ENCODE results near the gene BCAR3.
"Not testable (repeated sequence)": the region's sequence is repeated elsewhere in the genome, so short reads cannot be mapped to it uniquely, and the experiment has no call there.

Gene BCAR3

GRCh38 chr1:93576746-93577145, 104.9 kb downstream of the BCAR3 start:
- no peak for DNase-seq (ENCODE audit: low read depth)

DNA sequence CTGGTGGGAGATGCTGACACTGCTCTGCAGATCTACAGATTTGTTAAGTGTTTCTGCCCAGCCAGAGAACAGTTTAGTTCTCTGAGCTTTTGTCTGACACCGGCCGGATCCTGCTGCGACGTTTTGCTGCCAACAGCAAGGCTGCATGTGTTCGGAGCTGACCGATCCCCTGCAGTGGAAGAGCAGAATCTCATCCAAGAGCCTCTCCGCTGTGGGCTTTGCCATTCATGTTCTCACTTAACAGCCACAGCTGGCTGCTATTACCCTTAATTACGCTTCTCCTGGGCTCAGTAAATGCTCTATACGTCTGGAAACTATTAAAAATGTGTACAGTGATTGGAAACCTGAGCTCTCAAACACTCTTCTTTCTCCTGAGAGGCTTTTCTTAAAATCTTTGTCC, 105.3 kb downstream of the BCAR3 start:
- DNase-seq (ENCODE audit: low read depth): no peak

DNA sequence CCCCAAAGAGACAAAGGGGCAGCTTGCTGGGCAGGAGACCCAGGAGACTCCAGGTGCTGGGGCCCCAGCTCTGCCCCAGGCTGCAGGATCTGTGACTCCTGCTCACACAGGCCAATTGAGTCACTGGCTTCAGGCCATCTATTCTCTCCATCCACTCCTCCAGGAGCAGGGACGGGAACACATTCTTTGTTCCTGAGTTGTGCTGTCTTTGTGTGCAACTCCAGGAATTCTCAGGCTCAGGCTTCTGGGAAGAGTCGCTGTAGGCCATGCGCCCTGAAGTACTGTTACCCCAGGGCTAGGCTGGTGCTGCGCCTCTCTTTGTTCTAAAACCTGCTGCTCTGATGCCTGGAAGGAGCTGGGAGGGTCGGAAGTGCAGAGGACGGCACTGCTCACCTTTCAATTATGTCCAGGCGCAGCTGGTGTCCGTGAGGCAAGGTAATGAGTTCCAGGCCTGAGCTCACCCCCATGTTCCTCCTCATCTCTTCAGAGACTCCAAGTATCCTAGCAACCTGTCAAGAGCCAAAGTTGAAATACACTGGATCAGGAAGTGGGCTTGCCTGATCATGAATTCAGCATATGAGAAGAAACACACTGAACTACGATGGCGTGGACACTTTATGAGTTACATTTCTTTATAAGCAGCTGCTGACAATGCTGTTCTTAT, 105.9 kb downstream of the BCAR3 start:
- no peak for DNase-seq (ENCODE audit: low read depth)

- no peak for DNase-seq (ENCODE audit: low read depth)
These were observed 106.6 kb downstream of the BCAR3 start for GRCh38 chr1:93574991-93575390.

DNA sequence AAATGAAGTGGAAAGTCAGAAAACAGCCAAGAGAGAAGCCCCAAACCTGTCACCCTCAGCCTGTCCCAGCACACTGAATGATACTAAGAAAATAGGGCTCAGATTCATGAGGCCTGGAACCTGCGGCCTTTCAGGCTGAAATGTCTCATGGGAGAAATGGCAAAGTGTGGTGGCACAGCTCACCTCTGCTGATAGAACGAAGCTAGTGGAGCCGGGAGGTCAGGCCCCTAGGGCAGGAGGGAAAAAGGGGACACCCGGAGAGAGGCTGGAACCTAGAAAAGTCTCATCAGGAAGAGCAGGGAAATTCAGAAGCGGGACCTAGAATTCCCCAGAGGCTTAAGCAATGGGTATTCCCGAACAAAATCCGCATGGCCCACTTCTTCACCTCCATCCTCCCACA, 107.1 kb downstream of the BCAR3 start:
- DNase-seq (ENCODE audit: low read depth): no peak

DNA sequence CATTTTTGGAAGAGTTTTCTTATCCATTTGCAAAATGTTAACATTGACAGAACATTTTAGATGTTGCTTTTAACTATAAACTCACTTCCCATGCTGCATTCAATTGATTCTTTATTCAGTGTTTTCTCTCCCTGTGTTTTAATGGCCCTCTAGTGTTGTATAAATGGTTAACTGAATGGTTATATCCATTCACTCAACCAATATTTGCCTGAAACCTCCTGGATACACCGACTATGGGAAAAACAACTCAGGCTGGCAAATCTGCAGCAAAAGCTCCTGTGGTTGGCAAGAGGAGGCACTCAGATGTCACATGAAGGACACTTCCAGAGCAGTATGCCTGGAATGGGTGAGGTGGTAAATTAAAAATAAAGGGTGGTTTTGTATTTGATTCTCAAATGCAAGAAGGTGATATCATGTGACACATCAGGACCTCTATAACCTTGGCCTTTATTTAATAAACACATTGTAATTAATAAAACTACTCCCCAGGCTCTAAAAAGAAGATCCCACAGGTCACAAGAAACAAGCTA, 107.6 kb downstream of the BCAR3 start:
- no peak for DNase-seq (ENCODE audit: low read depth)

- DNase-seq (ENCODE audit: low read depth): no peak
These were observed 109.9 kb downstream of the BCAR3 start for GRCh38 chr1:93571623-93572310.

GRCh38 chr1:93569489-93569888, 112.1 kb downstream of the BCAR3 start:
- DNase-seq (ENCODE audit: low read depth): no peak

DNA sequence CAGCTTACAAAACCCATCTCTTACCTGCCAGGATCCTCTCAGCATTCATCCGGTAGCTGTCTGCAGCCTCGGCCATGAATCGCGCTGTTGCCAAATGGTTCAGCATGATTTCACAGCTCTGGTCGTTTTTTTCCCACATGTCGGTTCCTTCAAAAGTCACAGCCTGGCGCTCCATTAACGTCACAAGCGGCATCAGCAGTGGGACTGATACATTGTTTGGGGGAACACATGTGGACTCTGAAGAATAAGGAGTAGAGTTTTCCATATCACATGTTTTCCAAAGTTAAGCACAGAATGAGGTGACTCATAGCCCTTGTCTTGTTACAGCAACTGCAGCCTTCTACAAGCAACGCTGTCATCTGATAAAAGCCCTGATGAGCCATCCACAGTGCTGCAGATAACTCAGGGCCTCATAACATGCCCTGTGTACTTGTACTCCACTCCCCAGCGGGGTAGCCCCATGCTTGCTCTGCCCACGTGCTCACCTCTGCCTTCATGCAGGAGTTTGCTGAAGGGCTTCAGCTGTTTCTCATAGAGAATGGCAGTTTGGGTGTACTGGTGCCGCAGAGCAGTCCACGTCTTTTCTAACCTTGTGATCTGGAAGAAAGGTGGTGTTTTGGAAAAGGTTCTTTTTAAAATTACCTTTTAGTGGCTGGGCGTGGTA, 114.2 kb downstream of the BCAR3 start:
- peak; percentile 74 for DNase-seq (ENCODE audit: low read depth)

DNA sequence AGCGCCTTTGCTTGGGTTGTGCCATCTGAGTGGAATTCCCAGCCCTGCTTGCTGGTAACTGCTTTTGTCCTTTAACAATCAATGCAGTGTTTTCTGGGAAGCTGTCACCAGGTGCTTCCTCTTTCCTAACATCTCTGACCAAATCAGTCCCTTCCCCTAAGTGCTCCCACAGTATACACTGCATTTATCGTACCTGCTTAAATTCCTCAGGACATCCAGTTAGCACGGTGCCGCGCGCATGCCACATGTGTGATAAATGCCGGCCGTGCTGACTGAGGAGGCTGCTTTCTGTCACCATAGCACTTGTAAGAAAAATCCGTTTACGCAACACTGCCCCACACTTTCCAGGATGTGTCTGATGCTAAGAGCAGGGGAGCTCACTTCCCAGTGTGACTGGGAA, 115.4 kb downstream of the BCAR3 start:
- no peak for DNase-seq (ENCODE audit: low read depth)

- DNase-seq (ENCODE audit: low read depth): peak; percentile 61
These were observed 116.0 kb downstream of the BCAR3 start for GRCh38 chr1:93565496-93566206.

DNA sequence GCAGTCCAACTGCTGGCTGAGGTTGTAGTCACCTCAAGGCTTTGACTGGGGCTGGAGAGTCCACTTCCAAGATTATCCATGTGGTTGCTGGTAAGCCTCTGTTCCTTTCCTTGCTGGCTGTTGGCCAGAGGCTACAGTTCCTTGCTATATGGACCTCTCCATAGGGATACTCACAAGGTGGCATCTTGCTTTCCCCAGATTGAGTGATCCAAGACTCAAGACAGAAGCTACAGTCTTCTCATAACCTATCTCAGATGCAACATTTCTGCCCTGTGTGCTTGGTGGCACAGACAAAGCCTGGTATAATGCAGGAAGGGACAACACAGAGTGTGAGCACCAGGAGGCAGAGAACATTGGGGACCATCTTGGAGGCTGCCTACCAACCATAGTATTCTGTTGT, 121.9 kb downstream of the BCAR3 start:
- DNase-seq (ENCODE audit: low read depth): no peak

- DNase-seq (ENCODE audit: low read depth): no peak
These were observed 122.6 kb downstream of the BCAR3 start for GRCh38 chr1:93559045-93559444.

DNA sequence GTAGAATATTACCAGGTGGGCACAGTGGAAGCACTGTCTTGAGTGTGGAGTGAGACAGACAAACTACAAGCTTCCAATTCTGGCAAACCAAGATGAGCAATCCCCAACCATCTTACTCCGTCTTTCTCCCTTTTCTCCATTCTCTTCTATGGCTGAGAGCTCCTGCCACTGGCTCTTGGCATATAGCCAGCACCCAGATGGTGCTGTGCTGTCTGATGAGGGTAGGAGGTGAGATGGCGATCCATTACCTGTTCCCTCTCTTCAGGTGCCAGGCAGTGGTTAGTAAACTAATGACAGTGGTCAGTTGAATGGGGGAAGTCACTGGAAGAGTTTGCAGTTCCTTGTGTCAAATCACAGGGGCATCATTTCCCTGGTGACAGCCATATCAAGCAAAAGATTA, 125.3 kb downstream of the BCAR3 start:
- no peak for DNase-seq (ENCODE audit: low read depth)

- DNase-seq (ENCODE audit: low read depth): no peak
These were observed 126.5 kb downstream of the BCAR3 start for GRCh38 chr1:93554883-93555872.

GRCh38 chr1:93553886-93554490, 127.6 kb downstream of the BCAR3 start:
- not testable (repeated sequence) for DNase-seq (ENCODE audit: low read depth)

- no peak for DNase-seq (ENCODE audit: low read depth)
These were observed 128.7 kb downstream of the BCAR3 start for GRCh38 chr1:93552741-93553455.

DNA sequence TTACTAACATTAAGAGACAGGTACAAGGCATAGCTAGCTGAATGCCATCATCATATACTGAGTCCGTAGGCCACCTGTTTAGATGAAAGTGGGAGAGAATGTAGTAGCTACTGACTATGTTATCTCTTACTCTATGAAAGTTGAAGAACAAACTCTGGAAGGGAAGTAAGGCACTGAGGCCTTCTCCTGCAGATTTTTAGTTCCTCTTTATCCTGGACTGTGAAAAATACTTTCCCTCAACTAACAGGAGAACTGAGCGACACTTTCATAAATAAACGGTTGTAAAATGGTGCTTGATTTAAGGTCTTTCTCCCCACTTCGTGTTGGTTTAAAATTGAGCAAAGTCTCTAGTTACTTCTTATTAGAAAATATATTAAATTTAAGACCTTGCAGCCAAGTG, 131.8 kb downstream of the BCAR3 start:
- no peak for DNase-seq (ENCODE audit: low read depth)

DNA sequence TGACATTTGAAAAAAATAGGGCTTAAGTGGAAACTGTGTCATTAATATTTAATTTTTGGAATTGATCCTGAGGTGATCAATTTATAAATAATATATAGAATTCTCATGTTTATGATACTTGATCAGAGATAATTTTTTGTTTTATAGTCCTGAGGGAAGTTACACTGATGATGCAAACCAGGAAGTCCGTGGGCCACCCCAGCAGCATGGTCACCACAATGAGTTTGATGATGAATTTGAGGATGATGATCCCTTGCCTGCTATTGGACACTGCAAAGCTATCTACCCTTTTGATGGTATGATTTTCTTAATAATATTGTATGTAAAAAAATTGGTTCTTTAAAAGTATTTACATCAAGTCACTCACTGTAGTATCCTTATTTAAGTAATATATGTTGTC, 132.5 kb downstream of the BCAR3 start:
- DNase-seq (ENCODE audit: low read depth): no peak
